ENCODE results near the gene STAT3. TPM values are rescaled to one million over a fixed set of nuclear protein-coding genes. Genes with fewer than 3 reads are reported as not detected.
"Not testable (repeated sequence)": the region's sequence is repeated elsewhere in the genome, so short reads cannot be mapped to it uniquely, and the experiment has no call there.

STAT3 gene
- total RNA-seq, 2 experiments from 2014 or later = 14.8 to 28.7 TPM

GRCh38 chr17:42268236-42268635 lies 120.0 kb downstream of the STAT3 start:
- CTCF ChIA-PET (ENCODE audit: unreplicated experiment) = no interaction called here
- no TSS peak for BruUV-seq (replicated peaks)
- intact Hi-C loops (cut with micrococcal nuclease; ENCODE audit: unreplicated experiment) = no loop called here
- Histone ChIP-seq H3K9me2 (ENCODE audit: insufficient read depth, low read length) (no peaks in the 10 kb centered on the region), H4K20me1 (ENCODE audit: insufficient read depth, low read length) (peaks cover 12% of the 10 kb centered on the region; the same call in 1 of the 2 replicates), H3K4me2 (ENCODE audit: low read length) (no peak overlapping the region), H3K36me3 (ENCODE audit: insufficient read depth, low read length) (no peaks in the 10 kb centered on the region), H3K4me3 (ENCODE audit: low read depth, low read length, poor library complexity, severe bottlenecking) (no peak overlapping the region), H3K9me3 (ENCODE audit: low read length) (no peaks in the 10 kb centered on the region), H3K79me2 (ENCODE audit: insufficient read depth, low read depth, low read length) (peaks cover 27% of the 10 kb centered on the region; the same call in 1 of the 2 replicates), H3K27ac (ENCODE audit: low read depth, low read length, poor library complexity, severe bottlenecking) (no peak overlapping the region), H3K4me1 (ENCODE audit: insufficient read depth, low read length, poor library complexity, severe bottlenecking) (peaks cover 18% of the 10 kb centered on the region), H2AFZ (ENCODE audit: low read length) (no peak overlapping the region)
- DNase-seq (ENCODE audit: low spot score) = no peak
- POLR2A ChIA-PET = no interaction called here
- TF ChIP-seq EZH2phosphoT487 (IDR thresholded peaks at IDR 0.05; ENCODE audit: borderline replicate concordance, low read depth, low read length) = no peak
- no peak for TF ChIP-seq CTCF (conservative IDR thresholded peaks at IDR 0.05; ENCODE audit: low read length)

DNA sequence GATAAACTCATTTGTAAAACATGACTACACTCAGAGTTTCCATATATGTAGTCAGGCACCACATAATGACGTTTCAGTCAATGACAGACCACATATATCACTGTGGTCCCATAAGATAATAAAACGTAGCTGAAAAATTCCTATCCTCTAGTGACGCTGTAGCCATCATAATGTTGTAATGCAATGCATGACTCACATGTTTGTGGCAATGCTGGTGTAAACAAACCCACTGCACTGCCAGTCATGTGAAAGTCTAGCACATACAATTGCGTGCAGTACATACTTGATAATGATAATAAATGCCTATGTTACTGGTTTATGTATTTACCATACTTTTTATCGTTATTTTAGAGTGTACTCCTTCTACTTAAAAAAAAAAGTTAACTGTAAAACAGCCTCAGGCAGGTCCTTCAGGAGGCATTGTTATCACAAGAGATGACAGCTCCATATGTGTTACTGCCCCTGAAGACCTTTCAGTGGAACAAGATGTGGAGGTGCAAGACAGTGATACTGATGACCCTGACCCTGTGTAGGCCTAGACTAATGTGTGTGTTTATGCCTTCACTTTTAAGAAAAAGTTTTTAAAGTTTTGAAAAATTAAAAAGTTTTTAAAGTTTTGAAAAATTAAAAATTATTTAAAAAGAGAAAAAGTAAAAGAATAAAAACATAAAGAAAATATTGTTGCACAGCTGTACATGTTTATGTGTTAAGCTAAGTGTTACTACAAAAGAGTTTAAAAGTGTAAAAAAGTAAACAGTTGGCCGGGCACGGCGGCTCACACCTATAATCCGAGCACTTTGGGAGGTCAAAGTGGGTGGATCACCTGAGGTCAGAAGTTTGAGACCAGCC lies 121.1 kb downstream of the STAT3 start:
- POLR2A ChIA-PET = interaction anchor here (0.6 to 1.0 kb wide), 3 partner anchors 18 to 170 kb away, joined by 3 read pairs; no protein-coding TSS in a partner anchor
- CTCF ChIA-PET (ENCODE audit: unreplicated experiment) = no interaction called here
- no peak overlapping the region for H3K4me2 ChIP-seq (ENCODE audit: low read length)
- no peak overlapping the region for H3K4me3 ChIP-seq (ENCODE audit: low read depth, low read length, poor library complexity, severe bottlenecking)
- no TSS peak for BruUV-seq (replicated peaks)
- intact Hi-C loops (cut with micrococcal nuclease; ENCODE audit: unreplicated experiment) = no loop called here
- DNase-seq (ENCODE audit: low spot score) = no peak
- H2AFZ ChIP-seq (ENCODE audit: low read length) = no peak overlapping the region
- H3K27ac ChIP-seq (ENCODE audit: low read depth, low read length, poor library complexity, severe bottlenecking) = no peak overlapping the region
- TF ChIP-seq CTCF (conservative IDR thresholded peaks at IDR 0.05; ENCODE audit: low read length) (no peak), EZH2phosphoT487 (IDR thresholded peaks at IDR 0.05; ENCODE audit: borderline replicate concordance, low read depth, low read length) (no peak)
- peaks cover 7% of the 10 kb centered on the region; the same call in 1 of the 2 replicates for H4K20me1 ChIP-seq (ENCODE audit: insufficient read depth, low read length)
- H3K9me2 ChIP-seq (ENCODE audit: insufficient read depth, low read length) = no peaks in the 10 kb centered on the region
- no peaks in the 10 kb centered on the region for H3K9me3 ChIP-seq (ENCODE audit: low read length)
- H3K36me3 ChIP-seq (ENCODE audit: insufficient read depth, low read length) = no peaks in the 10 kb centered on the region
- peaks cover 7% of the 10 kb centered on the region for H3K4me1 ChIP-seq (ENCODE audit: insufficient read depth, low read length, poor library complexity, severe bottlenecking)
- peaks cover 19% of the 10 kb centered on the region; the same call in 1 of the 2 replicates for H3K79me2 ChIP-seq (ENCODE audit: insufficient read depth, low read depth, low read length)

GRCh38 chr17:42266462-42266861 lies 121.8 kb downstream of the STAT3 start:
- intact Hi-C loops (cut with micrococcal nuclease; ENCODE audit: unreplicated experiment) = no loop called here
- no peak overlapping the region for H3K27ac ChIP-seq (ENCODE audit: low read depth, low read length, poor library complexity, severe bottlenecking)
- H3K36me3 ChIP-seq (ENCODE audit: insufficient read depth, low read length) = no peaks in the 10 kb centered on the region
- CTCF ChIA-PET (ENCODE audit: unreplicated experiment) = no interaction called here
- no peak for TF ChIP-seq EZH2phosphoT487 (IDR thresholded peaks at IDR 0.05; ENCODE audit: borderline replicate concordance, low read depth, low read length)
- TF ChIP-seq CTCF (conservative IDR thresholded peaks at IDR 0.05; ENCODE audit: low read length) = no peak
- no peak overlapping the region for H3K4me2 ChIP-seq (ENCODE audit: low read length)
- no TSS peak for BruUV-seq (replicated peaks)
- POLR2A ChIA-PET = interaction anchor here (0.6 kb wide), 1 partner anchor 72 kb away, joined by 3 read pairs; no protein-coding TSS in a partner anchor
- peaks cover under 1% of the 10 kb centered on the region; the same call in 1 of the 2 replicates for H4K20me1 ChIP-seq (ENCODE audit: insufficient read depth, low read length)
- H3K9me3 ChIP-seq (ENCODE audit: low read length) = no peaks in the 10 kb centered on the region
- H3K4me3 ChIP-seq (ENCODE audit: low read depth, low read length, poor library complexity, severe bottlenecking) = no peak overlapping the region
- DNase-seq (ENCODE audit: low spot score) = no peak
- H2AFZ ChIP-seq (ENCODE audit: low read length) = no peak overlapping the region
- H3K79me2 ChIP-seq (ENCODE audit: insufficient read depth, low read depth, low read length) = peaks cover 21% of the 10 kb centered on the region; the same call in 1 of the 2 replicates
- H3K4me1 ChIP-seq (ENCODE audit: insufficient read depth, low read length, poor library complexity, severe bottlenecking) = peaks cover 6% of the 10 kb centered on the region
- no peaks in the 10 kb centered on the region for H3K9me2 ChIP-seq (ENCODE audit: insufficient read depth, low read length)

DNA sequence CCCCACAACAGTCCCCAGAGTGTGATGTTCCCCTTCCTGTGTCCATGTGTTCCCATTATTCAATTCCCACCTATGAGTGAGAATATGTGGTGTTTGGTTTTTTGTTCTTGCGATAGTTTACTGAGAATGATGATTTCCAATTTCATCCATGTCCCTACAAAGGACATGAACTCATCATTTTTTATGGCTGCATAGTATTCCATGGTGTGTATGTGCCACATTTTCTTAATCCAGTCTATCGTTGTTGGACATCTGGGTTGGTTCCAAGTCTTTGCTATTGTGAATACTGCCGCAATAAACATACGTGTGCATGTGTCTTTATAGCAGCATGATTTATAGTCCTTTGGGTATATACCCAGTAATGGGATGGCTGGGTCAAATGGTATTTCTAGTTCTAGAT lies 123.9 kb downstream of the STAT3 start:
- H2AFZ ChIP-seq (ENCODE audit: low read length); POLR2A ChIA-PET; H3K27ac ChIP-seq (ENCODE audit: low read depth, low read length, poor library complexity, severe bottlenecking); intact Hi-C loops (cut with micrococcal nuclease; ENCODE audit: unreplicated experiment); H3K36me3 ChIP-seq (ENCODE audit: insufficient read depth, low read length); CTCF ChIA-PET (ENCODE audit: unreplicated experiment); H4K20me1 ChIP-seq (ENCODE audit: insufficient read depth, low read length); H3K9me2 ChIP-seq (ENCODE audit: insufficient read depth, low read length); DNase-seq (ENCODE audit: low spot score); H3K9me3 ChIP-seq (ENCODE audit: low read length); H3K4me2 ChIP-seq (ENCODE audit: low read length); H3K4me3 ChIP-seq (ENCODE audit: low read depth, low read length, poor library complexity, severe bottlenecking); BruUV-seq (replicated peaks): not testable (repeated sequence)
- H3K79me2 ChIP-seq (ENCODE audit: insufficient read depth, low read depth, low read length) = peaks cover 24% of the 10 kb centered on the region; the same call in 1 of the 2 replicates
- peaks cover 26% of the 10 kb centered on the region for H3K4me1 ChIP-seq (ENCODE audit: insufficient read depth, low read length, poor library complexity, severe bottlenecking)
